Neural progenitor cell (in vitro differentiated cells): ENCODE results near the gene SLC35G2.

ENCODE experiments used
- CTCF ChIP-seq: fragments of 200-600 bp; sonication (generic); IDR thresholded peaks from 2 replicates; pipeline ENCODE4 v1.5.1; 2017; ENCODE audit warnings: antibody characterized with exemption, mild to moderate bottlenecking
- EZH2 ChIP-seq: fragments of 200-600 bp; sonication (generic); IDR thresholded peaks from 2 replicates; pipeline ENCODE4 v1.6.1; 2017; ENCODE audit warnings: antibody characterized with exemption, mild to moderate bottlenecking, moderate library complexity

DNA sequence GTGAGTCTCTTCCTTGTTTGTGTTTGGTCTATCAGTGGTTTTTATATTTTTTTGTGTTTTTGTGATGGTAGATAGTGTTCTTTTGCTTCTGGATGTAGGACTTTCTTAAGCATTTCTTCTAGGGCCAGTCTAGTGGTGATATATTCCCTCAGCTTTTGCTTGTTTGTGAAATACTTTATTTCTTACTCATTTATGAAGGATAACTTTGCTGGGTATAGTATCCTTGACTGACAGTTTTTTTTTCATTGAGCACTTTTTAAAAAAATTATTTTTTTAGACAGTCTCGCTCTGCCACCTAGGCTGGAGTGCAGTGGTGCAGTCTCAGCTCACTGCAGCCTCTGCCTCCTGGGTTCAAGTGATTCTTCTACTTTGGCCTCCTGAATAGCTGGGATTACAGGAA, 85.0 kb downstream of the SLC35G2 start:
- TF ChIP-seq CTCF: no peak
- no peak for TF ChIP-seq EZH2
